SH-SY5Y (cell line): ENCODE results near the gene LRMDA.

ENCODE experiments used
- GATA2 ChIP-seq: IDR thresholded peaks from 2 replicates; pipeline ENCODE4 v1.6.1; 2011; ENCODE audit warnings: mild to moderate bottlenecking, low read depth, low read length
- GATA3 ChIP-seq: IDR thresholded peaks from 2 replicates; pipeline ENCODE4 v1.6.1; 2011; ENCODE audit warnings: low read depth, mild to moderate bottlenecking, low read length, moderate library complexity

- TF ChIP-seq GATA2 (no peak), GATA3 (no peak)
Measured at GRCh38 chr10:75647675-75648074, 216.3 kb downstream of the LRMDA start.
